Measurements from ENCODE around the gene CAMK2G.

Gene CAMK2G

GRCh38 chr10:73853196-73853595, 21.2 kb downstream of the CAMK2G start:
- H3K4me3 ChIP-seq (ENCODE audit: low read depth, low read length): no peak overlapping the region
- no peak for TF ChIP-seq CTCF (IDR thresholded peaks at IDR 0.05; ENCODE audit: borderline replicate concordance, insufficient read depth, low read depth, low read length)

- TF ChIP-seq CTCF (IDR thresholded peaks at IDR 0.05; ENCODE audit: borderline replicate concordance, insufficient read depth, low read depth, low read length): no peak
- H3K4me3 ChIP-seq (ENCODE audit: low read depth, low read length): no peak overlapping the region
Measured at GRCh38 chr10:73850863-73851461, 23.4 kb downstream of the CAMK2G start.

- H3K4me3 ChIP-seq (ENCODE audit: low read depth, low read length): no peak overlapping the region
- no peak for TF ChIP-seq CTCF (IDR thresholded peaks at IDR 0.05; ENCODE audit: borderline replicate concordance, insufficient read depth, low read depth, low read length)
Measured at GRCh38 chr10:73850211-73850610, 24.1 kb downstream of the CAMK2G start.

GRCh38 chr10:73848821-73849489, 25.4 kb downstream of the CAMK2G start:
- no peak overlapping the region for H3K4me3 ChIP-seq (ENCODE audit: low read depth, low read length)
- peak; percentile 100 for TF ChIP-seq CTCF (IDR thresholded peaks at IDR 0.05; ENCODE audit: borderline replicate concordance, insufficient read depth, low read depth, low read length)

GRCh38 chr10:73847031-73847430, 27.3 kb downstream of the CAMK2G start:
- H3K4me3 ChIP-seq (ENCODE audit: low read depth, low read length): no peak overlapping the region
- no peak for TF ChIP-seq CTCF (IDR thresholded peaks at IDR 0.05; ENCODE audit: borderline replicate concordance, insufficient read depth, low read depth, low read length)

- TF ChIP-seq CTCF (IDR thresholded peaks at IDR 0.05; ENCODE audit: borderline replicate concordance, insufficient read depth, low read depth, low read length): no peak
- no peak overlapping the region for H3K4me3 ChIP-seq (ENCODE audit: low read depth, low read length)
Measured at GRCh38 chr10:73843261-73843660, 31.1 kb downstream of the CAMK2G start.

GRCh38 chr10:73842349-73842748, 32.0 kb downstream of the CAMK2G start:
- H3K4me3 ChIP-seq (ENCODE audit: low read depth, low read length): no peak overlapping the region
- no peak for TF ChIP-seq CTCF (IDR thresholded peaks at IDR 0.05; ENCODE audit: borderline replicate concordance, insufficient read depth, low read depth, low read length)
